Brain microvascular endothelial cell (primary cell): Measurements from ENCODE around the gene TRMT13.
"Not testable (repeated sequence)": the region's sequence is repeated elsewhere in the genome, so short reads cannot be mapped to it uniquely, and the experiment has no call there.

Experiments
- DNase-seq: peaks from one replicate; pipeline ENCODE4 v3.0.0-alpha.2; 2020
- H3K27ac ChIP-seq: fragments of 250-450 bp; sonication (Bioruptor Pico); 2 replicates; pipeline ENCODE4 v1.5.1; 2020; ENCODE audit warnings: mild to moderate bottlenecking, moderate library complexity
- H3K27me3 ChIP-seq: fragments of 250-450 bp; sonication (Bioruptor Pico); replicated peaks from 2 replicates; pipeline ENCODE4 v1.5.1; 2020; ENCODE audit warnings: mild to moderate bottlenecking
- H3K36me3 ChIP-seq: fragments of 250-450 bp; sonication (Bioruptor Pico); replicated peaks from 2 replicates; pipeline ENCODE4 v1.5.1; 2020; ENCODE audit warnings: mild to moderate bottlenecking
- H3K4me3 ChIP-seq: 2 replicates; pipeline ENCODE4 v1.5.1; 2011; ENCODE audit warnings: low read depth, mild to moderate bottlenecking, control low read depth, low read length, moderate library complexity
- in situ Hi-C: cut with HindIII; loops from 2 replicates; pipeline ENCODE4 v1.10.0; 2017; ENCODE audit warnings: low sequenced_read_pairs, low pct_ligation_motif_present
- TF ChIP-seq, protein P1 (sequence below): IDR thresholded peaks from 2 replicates; pipeline ENCODE4 v1.5.1; 2011; ENCODE audit warnings: low read depth, mild to moderate bottlenecking, moderate library complexity, low read length, control low read depth, inconsistent platforms; ENCODE audit errors: missing control alignments

The TRMT13 gene

DNA sequence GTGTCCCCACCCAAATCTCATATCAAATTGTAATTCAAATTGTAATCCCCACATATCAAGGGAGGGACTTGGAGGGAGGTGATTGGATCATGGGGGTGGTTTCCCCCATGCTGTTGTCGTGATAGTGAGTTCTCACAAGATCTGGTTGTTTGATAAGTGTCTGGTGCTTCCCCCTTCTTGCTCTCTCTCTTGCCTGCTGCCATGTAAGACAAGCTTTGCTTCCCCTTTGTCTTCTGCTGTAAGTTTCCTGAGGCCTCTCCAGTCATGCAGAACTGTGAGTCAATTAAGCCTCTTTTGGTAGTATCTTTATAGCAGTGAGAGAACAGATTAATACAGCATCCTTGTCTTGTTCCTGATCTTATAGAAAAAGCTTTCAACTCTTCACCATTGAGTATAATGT is 51.6 kb downstream of the TRMT13 start:
- DNase-seq: no peak
- Histone ChIP-seq H3K4me3 (no peak overlapping the region), H3K27me3 (no peaks in the 10 kb centered on the region), H3K36me3 (no peaks in the 10 kb centered on the region), H3K27ac (no peak overlapping the region)
- in situ Hi-C loops: no loop called here
- TF ChIP-seq, protein P1, sequence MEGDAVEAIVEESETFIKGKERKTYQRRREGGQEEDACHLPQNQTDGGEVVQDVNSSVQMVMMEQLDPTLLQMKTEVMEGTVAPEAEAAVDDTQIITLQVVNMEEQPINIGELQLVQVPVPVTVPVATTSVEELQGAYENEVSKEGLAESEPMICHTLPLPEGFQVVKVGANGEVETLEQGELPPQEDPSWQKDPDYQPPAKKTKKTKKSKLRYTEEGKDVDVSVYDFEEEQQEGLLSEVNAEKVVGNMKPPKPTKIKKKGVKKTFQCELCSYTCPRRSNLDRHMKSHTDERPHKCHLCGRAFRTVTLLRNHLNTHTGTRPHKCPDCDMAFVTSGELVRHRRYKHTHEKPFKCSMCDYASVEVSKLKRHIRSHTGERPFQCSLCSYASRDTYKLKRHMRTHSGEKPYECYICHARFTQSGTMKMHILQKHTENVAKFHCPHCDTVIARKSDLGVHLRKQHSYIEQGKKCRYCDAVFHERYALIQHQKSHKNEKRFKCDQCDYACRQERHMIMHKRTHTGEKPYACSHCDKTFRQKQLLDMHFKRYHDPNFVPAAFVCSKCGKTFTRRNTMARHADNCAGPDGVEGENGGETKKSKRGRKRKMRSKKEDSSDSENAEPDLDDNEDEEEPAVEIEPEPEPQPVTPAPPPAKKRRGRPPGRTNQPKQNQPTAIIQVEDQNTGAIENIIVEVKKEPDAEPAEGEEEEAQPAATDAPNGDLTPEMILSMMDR: no peak

DNA sequence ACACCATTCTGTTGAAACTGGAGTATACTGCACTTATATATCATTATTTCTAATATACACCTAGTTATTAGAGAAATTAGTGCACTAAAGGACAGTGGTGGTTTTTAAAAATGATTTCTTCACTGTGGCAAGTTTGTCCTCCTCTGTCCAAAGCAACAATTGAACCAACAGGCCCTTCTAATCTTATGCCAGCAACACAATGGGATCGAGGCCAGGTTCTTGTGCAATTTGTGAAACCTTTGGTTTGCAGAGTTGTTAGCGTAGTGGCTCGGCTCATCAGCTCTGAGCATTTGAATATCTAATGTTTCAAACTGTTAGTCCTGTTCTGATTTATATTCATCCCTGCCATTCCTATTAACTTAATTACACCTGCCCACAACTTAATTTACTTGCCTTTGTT is 54.9 kb downstream of the TRMT13 start:
- no peak for DNase-seq
- TF ChIP-seq, protein P1: no peak
- Histone ChIP-seq H3K4me3 (no peak overlapping the region), H3K27ac (no peak overlapping the region), H3K36me3 (no peaks in the 10 kb centered on the region), H3K27me3 (no peaks in the 10 kb centered on the region)
- in situ Hi-C loops: no loop called here

DNA sequence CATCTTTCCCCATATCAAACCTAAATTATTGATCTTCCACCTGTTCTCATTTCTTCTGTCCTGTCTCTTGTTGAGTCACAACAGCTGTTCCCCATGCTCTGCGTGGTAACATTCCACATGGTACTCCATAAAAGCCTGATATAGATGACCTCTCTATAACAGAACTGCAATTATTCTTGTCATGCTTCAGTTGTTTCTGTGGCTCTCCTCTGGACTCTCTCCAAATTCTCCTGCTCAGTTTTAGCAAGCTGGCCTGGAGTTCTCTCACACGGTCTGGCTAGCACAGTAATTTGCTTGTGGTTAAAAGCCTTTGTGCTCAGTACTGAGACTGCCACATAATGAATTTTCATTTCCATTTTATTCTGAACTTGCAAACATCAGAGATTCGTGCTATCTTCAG is 55.7 kb downstream of the TRMT13 start:
- peak; percentile 50 for DNase-seq
- TF ChIP-seq, protein P1: no peak
- H3K4me3 ChIP-seq: no peak overlapping the region

DNA sequence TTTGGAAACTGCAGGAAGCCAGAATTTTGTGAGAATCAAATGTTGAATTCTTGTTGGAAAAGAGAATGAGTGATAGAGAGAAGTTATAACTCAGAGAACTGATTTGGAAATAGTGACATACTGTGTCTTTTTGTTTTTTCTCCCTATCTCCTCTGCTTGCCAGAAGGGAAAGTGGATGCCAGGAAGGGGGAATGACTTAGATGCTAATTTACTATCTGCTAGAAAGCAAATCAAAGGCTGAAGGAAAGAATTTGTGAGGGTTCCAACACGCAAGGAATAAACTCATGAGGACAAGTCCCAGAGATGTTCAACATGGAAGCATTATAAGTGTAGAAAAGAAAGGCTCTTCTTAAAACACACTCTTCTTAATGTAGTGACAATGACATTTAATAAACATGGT is 65.6 kb downstream of the TRMT13 start:
- in situ Hi-C loops: no loop called here
- Histone ChIP-seq H3K36me3 (peaks cover 10% of the 10 kb centered on the region), H3K27me3 (no peaks in the 10 kb centered on the region), H3K27ac (no peak overlapping the region), H3K4me3 (no peak overlapping the region)
- DNase-seq: no peak
- TF ChIP-seq, protein P1: no peak

More for the DNA sequence above, 55.7 kb downstream of the TRMT13 start:
- Histone ChIP-seq H3K27ac (no peak overlapping the region), H3K36me3 (no peaks in the 10 kb centered on the region), H3K27me3 (no peaks in the 10 kb centered on the region)
- in situ Hi-C loops: no loop called here

DNA sequence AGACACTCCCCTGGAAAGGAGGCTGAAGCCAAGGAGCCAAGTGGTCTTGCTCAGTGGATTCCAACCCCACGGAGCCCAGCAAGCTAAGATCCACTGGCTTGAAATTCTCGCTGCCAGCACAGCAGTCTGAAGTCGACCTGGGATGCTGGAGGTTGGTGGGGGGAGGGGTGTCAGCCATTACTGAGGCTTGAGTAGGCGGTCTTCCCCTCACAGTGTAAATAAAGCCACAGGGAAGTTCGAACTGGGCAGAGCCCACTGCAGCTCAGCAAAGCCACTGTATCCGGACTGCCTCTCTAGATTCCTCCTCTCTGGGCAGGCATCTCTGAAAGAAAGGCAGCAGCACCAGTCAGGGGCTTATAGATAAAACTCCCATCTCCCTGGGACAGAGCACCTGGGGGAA is 67.1 kb downstream of the TRMT13 start:
- H3K27me3 ChIP-seq, in situ Hi-C loops, H3K4me3 ChIP-seq, H3K27ac ChIP-seq, DNase-seq: not testable (repeated sequence)
- H3K36me3 ChIP-seq: peaks cover 10% of the 10 kb centered on the region
